ENCODE measurements around the gene TAF1B. TPM values are rescaled to one million over a fixed set of nuclear protein-coding genes. Genes with fewer than 3 reads are reported as not detected.

The TAF1B gene
- total RNA-seq, 2 donors from 2014 or later: 4.0 to 6.1 TPM

GRCh38 chr2:9837451-9837850 is 5.8 kb upstream of the TAF1B start:
- TF ChIP-seq CTCF (IDR thresholded peaks at IDR 0.05): no peak
- no peak overlapping the region for H3K27ac ChIP-seq

GRCh38 chr2:9838391-9838790 is 4.9 kb upstream of the TAF1B start:
- no peak for TF ChIP-seq CTCF (IDR thresholded peaks at IDR 0.05)
- Histone ChIP-seq H3K9me3 (no peaks in the 10 kb centered on the region), H3K27ac (no peak overlapping the region), H3K4me1 (peaks cover 0 to 3% of the 10 kb centered on the region in 2 donors), H3K4me3 (no peak overlapping the region), H3K27me3 (no peaks in the 10 kb centered on the region), H3K36me3 (no peaks in the 10 kb centered on the region)
- DNase-seq (ENCODE audit: low spot score): no peak

More at GRCh38 chr2:9837451-9837850, 5.8 kb upstream of the TAF1B start:
- DNase-seq (ENCODE audit: low spot score): no peak
- Histone ChIP-seq H3K4me1 (no peaks in the 10 kb centered on the region), H3K27me3 (no peaks in the 10 kb centered on the region), H3K9me3 (no peaks in the 10 kb centered on the region), H3K4me3 (no peak overlapping the region), H3K36me3 (no peaks in the 10 kb centered on the region)

GRCh38 chr2:9842487-9843228 is 616 bp upstream of the TAF1B start:
- Histone ChIP-seq H3K27me3 (no peaks in the 10 kb centered on the region), H3K36me3 (no peaks in the 10 kb centered on the region), H3K9me3 (no peaks in the 10 kb centered on the region), H3K4me1 (peaks cover 0 to 22% of the 10 kb centered on the region in 2 donors), H3K4me3 (peak overlapping the region; percentile 72 to 80), H3K27ac (peak overlapping the region; percentile 82 to 84)
- no peak for DNase-seq (ENCODE audit: low spot score)
- TF ChIP-seq CTCF (IDR thresholded peaks at IDR 0.05): no peak

GRCh38 chr2:9844036-9844483 is 786 bp downstream of the TAF1B start:
- Histone ChIP-seq H3K4me3 (peak overlapping the region; percentile 72 to 80), H3K9me3 (no peaks in the 10 kb centered on the region), H3K4me1 (peaks cover 0 to 22% of the 10 kb centered on the region in 2 donors), H3K36me3 (no peaks in the 10 kb centered on the region), H3K27ac (peak overlapping the region; percentile 82 to 84), H3K27me3 (no peaks in the 10 kb centered on the region)
- DNase-seq (ENCODE audit: low spot score): no peak
- no peak for TF ChIP-seq CTCF (IDR thresholded peaks at IDR 0.05)

- DNase-seq (ENCODE audit: low spot score): no peak
- H3K27me3 ChIP-seq: no peaks in the 10 kb centered on the region
- H3K4me1 ChIP-seq: peaks cover 0 to 22% of the 10 kb centered on the region in 2 donors
- no peaks in the 10 kb centered on the region for H3K9me3 ChIP-seq
- H3K27ac ChIP-seq: no peak overlapping the region
- peak overlapping the region in 1 of 2 donors; percentile 80 for H3K4me3 ChIP-seq
- H3K36me3 ChIP-seq: peaks cover 3% of the 10 kb centered on the region
- no peak for TF ChIP-seq CTCF (IDR thresholded peaks at IDR 0.05)
These were observed 1.3 kb downstream of the TAF1B start for GRCh38 chr2:9844576-9844975.

Data from right atrium auricular region (tissue), 2 donors.